Measurements from ENCODE around the gene RPL10L.

DNA sequence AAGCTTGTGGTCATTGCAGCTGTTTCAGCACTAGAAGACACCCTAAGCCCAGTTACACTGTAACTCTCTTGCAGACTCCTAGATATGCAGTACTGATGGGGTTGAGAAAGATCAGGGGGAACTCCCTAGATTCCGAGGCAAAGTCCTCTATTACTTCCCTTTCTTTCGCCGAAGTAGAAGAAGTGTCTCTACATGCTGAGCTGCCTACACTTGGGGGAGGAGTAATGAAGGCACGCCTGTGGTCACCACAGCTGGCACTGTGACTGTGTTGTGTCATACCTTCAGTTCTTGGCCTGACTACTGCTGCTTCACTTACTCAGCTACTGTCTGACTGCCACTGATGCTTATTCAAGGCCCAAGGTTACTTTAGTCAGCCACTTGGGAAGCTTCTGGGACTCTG, 35.1 kb upstream of the RPL10L start:
- TF ChIP-seq JUN (IDR thresholded peaks at IDR 0.05; ENCODE audit: low read depth, low read length) (no peak), RFX5 (IDR thresholded peaks at IDR 0.05; ENCODE audit: borderline replicate concordance, low read depth, low read length) (no peak)
- TF ChIP-seq, protein P1, sequence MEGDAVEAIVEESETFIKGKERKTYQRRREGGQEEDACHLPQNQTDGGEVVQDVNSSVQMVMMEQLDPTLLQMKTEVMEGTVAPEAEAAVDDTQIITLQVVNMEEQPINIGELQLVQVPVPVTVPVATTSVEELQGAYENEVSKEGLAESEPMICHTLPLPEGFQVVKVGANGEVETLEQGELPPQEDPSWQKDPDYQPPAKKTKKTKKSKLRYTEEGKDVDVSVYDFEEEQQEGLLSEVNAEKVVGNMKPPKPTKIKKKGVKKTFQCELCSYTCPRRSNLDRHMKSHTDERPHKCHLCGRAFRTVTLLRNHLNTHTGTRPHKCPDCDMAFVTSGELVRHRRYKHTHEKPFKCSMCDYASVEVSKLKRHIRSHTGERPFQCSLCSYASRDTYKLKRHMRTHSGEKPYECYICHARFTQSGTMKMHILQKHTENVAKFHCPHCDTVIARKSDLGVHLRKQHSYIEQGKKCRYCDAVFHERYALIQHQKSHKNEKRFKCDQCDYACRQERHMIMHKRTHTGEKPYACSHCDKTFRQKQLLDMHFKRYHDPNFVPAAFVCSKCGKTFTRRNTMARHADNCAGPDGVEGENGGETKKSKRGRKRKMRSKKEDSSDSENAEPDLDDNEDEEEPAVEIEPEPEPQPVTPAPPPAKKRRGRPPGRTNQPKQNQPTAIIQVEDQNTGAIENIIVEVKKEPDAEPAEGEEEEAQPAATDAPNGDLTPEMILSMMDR (IDR thresholded peaks at IDR 0.05; ENCODE audit: control extremely low read depth in 1 of 3, insufficient read depth in 1 of 3, low read depth in 1 of 3, low read length in 3 of 3) = no peak

Measured in H1 (cell line).